ENCODE measurements around the gene RNF151. TPM values are rescaled to one million over a fixed set of nuclear protein-coding genes. Genes with fewer than 3 reads are reported as not detected.

The RNF151 gene
- total and polyA plus RNA-seq, 2 of the 13 experiments (the other 11 are each of a cell fraction or from before 2014, with no cell fraction given): not detected

DNA sequence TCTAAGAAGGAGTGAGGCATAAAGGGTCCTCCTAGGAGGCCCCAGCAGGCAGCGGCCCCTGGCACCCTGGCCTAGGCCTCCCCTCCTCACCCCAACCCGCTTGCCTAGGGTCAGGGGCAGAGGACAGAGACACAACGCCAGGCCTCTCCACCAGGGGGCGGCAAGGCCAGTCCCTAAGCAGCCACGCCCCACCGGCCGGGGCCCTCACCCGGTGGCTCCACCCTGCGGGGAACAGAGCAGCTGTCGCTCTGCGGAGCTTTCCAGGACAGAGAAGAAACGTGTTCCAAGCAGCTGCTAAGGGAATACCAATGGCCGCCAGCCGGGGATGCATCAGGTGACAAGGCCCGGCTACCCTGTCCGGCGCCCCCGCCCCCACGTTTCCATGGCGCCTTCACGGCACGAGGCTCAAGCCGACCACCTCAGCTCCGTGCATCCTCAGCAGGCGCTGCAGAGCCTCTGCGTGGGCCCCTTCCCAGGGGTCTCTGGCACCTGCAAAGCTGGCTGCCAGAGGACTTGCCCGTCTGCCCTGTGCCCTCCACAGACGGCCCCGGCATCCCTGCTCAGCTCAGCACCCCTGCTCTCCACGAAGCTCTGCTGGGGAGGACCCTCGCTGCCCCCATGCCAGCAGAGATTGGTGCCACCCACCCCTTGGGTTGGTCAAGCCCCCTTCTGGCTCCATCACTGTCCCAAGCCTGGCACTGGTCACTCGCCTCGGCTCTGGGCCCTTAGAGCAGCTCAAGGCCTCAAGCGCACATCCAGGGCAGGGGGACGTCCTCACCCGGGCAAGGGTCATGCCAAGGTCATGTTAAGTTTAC is 37.4 kb downstream of the RNF151 start (continued):
- TF ChIP-seq PITX1 (CRISPR knock-in tag; IDR thresholded peaks at IDR 0.05) (peak; percentile 40; the same call in 1 of the 2 replicates), NCOR1 (IDR thresholded peaks at IDR 0.05; ENCODE audit: borderline replicate concordance, low read length) (no peak), ZC3H13 (CRISPR knock-in tag; IDR thresholded peaks at IDR 0.05) (no peak), MAFF (IDR thresholded peaks at IDR 0.05; ENCODE audit: low read depth, low read length) (no peak), ZNF556 (CRISPR knock-in tag; IDR thresholded peaks at IDR 0.05; ENCODE audit: borderline replicate concordance) (no peak), ZFP82 (CRISPR knock-in tag; IDR thresholded peaks at IDR 0.05; ENCODE audit: borderline replicate concordance) (no peak), KMT2B (CRISPR knock-in tag; IDR thresholded peaks at IDR 0.05) (no peak), ZNF101 (CRISPR knock-in tag; IDR thresholded peaks at IDR 0.05; ENCODE audit: borderline replicate concordance, low read depth) (no peak), ZFP36 (IDR thresholded peaks at IDR 0.05; ENCODE audit: borderline replicate concordance, low read depth, low read length, partially characterized antibody) (no peak), ZNF788 (CRISPR knock-in tag; IDR thresholded peaks at IDR 0.05; ENCODE audit: borderline replicate concordance) (peak; percentile 82), SATB2 (CRISPR knock-in tag; IDR thresholded peaks at IDR 0.05) (no peak), ZNF451 (CRISPR knock-in tag; IDR thresholded peaks at IDR 0.05) (0 out of 2 replicates have a peak, but pooled peaks have one; percentile 24), ZNF563 (CRISPR knock-in tag; IDR thresholded peaks at IDR 0.05) (no peak), FIP1L1 (IDR thresholded peaks at IDR 0.05; ENCODE audit: borderline replicate concordance, insufficient read depth, low read depth, low read length) (0 out of 2 replicates have a peak, but pooled peaks have one; percentile 69), ZNF335 (CRISPR knock-in tag; IDR thresholded peaks at IDR 0.05) (0 out of 2 replicates have a peak, but pooled peaks have one; percentile 29), GATAD1 (CRISPR knock-in tag; IDR thresholded peaks at IDR 0.05) (0 out of 2 replicates have a peak, but pooled peaks have one; percentile 47), PCBP1 (IDR thresholded peaks at IDR 0.05; ENCODE audit: borderline replicate concordance, low read depth, low read length) (0 out of 2 replicates have a peak, but pooled peaks have one; percentile 46), ZNF549 (CRISPR knock-in tag; IDR thresholded peaks at IDR 0.05) (no peak), XBP1 (CRISPR knock-in tag; IDR thresholded peaks at IDR 0.05) (no peak), ZNF589 (CRISPR knock-in tag; conservative IDR thresholded peaks at IDR 0.05) (no peak), SAFB2 (CRISPR knock-in tag; IDR thresholded peaks at IDR 0.05; ENCODE audit: borderline replicate concordance, low read depth) (no peak; the same call in 1 of the 2 replicates), REXO4 (CRISPR knock-in tag; IDR thresholded peaks at IDR 0.05; ENCODE audit: borderline replicate concordance) (no peak), U2AF1 (optimal IDR thresholded peaks at IDR 0.05; ENCODE audit: low read depth, low read length) (no peak), ZNF333 (CRISPR knock-in tag; IDR thresholded peaks at IDR 0.05; ENCODE audit: borderline replicate concordance) (no peak)
- TF ChIP-seq, protein P1, sequence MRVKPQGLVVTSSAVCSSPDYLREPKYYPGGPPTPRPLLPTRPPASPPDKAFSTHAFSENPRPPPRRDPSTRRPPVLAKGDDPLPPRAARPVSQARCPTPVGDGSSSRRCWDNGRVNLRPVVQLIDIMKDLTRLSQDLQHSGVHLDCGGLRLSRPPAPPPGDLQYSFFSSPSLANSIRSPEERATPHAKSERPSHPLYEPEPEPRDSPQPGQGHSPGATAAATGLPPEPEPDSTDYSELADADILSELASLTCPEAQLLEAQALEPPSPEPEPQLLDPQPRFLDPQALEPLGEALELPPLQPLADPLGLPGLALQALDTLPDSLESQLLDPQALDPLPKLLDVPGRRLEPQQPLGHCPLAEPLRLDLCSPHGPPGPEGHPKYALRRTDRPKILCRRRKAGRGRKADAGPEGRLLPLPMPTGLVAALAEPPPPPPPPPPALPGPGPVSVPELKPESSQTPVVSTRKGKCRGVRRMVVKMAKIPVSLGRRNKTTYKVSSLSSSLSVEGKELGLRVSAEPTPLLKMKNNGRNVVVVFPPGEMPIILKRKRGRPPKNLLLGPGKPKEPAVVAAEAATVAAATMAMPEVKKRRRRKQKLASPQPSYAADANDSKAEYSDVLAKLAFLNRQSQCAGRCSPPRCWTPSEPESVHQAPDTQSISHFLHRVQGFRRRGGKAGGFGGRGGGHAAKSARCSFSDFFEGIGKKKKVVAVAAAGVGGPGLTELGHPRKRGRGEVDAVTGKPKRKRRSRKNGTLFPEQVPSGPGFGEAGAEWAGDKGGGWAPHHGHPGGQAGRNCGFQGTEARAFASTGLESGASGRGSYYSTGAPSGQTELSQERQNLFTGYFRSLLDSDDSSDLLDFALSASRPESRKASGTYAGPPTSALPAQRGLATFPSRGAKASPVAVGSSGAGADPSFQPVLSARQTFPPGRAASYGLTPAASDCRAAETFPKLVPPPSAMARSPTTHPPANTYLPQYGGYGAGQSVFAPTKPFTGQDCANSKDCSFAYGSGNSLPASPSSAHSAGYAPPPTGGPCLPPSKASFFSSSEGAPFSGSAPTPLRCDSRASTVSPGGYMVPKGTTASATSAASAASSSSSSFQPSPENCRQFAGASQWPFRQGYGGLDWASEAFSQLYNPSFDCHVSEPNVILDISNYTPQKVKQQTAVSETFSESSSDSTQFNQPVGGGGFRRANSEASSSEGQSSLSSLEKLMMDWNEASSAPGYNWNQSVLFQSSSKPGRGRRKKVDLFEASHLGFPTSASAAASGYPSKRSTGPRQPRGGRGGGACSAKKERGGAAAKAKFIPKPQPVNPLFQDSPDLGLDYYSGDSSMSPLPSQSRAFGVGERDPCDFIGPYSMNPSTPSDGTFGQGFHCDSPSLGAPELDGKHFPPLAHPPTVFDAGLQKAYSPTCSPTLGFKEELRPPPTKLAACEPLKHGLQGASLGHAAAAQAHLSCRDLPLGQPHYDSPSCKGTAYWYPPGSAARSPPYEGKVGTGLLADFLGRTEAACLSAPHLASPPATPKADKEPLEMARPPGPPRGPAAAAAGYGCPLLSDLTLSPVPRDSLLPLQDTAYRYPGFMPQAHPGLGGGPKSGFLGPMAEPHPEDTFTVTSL (CRISPR knock-in tag; IDR thresholded peaks at IDR 0.05; ENCODE audit: borderline replicate concordance): no peak

All from HepG2 (cell line).